Hematopoietic multipotent progenitor cell treated with erythropoietin and hydrocortisone succinate and interleukin-3 and kit ligand, for 6 days (in vitro differentiated cells): Measurements from ENCODE around the gene EMCN.
A peak's percentile ranks its signal among the peaks of the same experiment; 100 is the strongest.
"Not testable (repeated sequence)": the region's sequence is repeated elsewhere in the genome, so short reads cannot be mapped to it uniquely, and the experiment has no call there.

ENCODE experiments used
- DNase-seq: peaks from one replicate; pipeline ENCODE4 v3.0.0-alpha.2; 2015

The EMCN gene

GRCh38 chr4:100489305-100489704 is 28.5 kb downstream of the EMCN start:
- DNase-seq: no peak

GRCh38 chr4:100486496-100486895 is 31.3 kb downstream of the EMCN start:
- DNase-seq: no peak

DNA sequence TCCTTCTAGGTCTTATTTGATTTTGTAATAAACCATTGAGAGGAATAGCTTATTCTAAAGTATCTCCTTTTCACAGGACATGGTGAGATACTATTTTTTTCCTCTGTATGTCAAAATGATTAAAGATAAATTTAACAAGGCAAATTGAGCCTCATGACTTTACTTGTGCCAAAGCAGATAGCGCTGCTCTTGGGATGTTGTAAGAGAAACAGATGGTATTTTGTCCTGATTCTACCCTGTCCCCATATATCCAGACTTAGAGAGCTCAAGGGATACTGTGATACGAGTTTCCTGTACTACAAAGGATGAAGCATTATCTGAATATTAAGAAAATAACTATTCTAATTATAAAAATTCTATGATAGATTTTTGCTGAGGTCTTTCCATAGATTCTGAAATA is 34.0 kb downstream of the EMCN start:
- no peak for DNase-seq

DNA sequence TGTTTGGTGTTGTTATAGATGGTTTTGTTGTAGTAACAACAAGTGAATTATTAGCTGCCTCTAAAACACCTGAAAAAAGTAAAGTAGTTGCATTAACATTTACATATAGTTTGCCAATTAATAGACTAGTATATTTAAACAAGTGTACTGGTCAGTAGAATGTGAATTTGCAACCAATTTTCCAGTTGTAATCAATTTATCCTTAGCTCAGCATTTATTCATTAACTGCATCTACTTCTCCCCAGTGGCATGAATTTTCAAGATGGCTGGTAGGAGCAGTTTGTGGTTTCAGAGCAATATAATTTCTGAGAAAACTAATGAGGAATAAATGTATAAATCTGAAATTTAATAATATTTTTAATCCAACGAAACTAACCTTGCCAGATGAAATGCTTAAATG is 37.9 kb downstream of the EMCN start:
- DNase-seq: no peak

DNA sequence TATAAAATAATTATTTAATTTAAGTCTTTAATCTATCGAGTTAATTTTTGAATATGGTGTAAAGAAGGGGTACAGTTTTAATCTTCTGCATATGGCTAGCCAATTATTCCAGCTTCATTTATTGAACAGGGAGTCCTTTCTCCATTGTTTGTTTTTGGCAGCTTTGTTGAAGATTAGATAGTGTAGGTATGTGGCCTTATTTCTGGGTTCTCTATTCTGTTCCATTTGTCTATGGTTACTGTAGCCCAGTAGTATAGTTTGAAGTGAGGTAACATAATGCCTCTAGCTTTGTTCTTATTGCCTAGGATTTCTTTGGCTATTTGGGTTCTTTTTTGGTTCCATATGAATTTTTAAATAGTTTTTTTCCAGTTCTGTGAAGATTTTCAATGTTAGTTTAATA is 48.3 kb downstream of the EMCN start:
- DNase-seq: no peak

DNA sequence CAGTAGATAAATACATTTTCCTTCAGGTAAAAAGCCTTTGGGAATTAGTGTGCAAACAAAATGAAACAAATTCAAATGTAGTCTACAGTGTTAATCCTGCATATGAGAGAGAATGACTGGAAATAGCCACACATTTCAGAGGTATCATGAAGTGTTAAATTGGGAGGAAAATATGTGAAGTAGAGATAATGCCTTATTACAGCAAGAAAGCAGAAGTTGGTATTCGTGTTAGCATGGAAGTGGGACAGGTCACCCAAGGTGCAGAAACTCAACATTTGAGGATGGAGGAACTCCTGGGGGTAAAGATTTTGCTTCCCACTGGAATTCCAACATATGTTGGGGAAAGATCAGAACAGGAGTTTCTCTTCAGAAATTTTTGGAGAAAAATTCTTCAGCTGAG is 51.3 kb downstream of the EMCN start:
- DNase-seq: peak; percentile 9

DNA sequence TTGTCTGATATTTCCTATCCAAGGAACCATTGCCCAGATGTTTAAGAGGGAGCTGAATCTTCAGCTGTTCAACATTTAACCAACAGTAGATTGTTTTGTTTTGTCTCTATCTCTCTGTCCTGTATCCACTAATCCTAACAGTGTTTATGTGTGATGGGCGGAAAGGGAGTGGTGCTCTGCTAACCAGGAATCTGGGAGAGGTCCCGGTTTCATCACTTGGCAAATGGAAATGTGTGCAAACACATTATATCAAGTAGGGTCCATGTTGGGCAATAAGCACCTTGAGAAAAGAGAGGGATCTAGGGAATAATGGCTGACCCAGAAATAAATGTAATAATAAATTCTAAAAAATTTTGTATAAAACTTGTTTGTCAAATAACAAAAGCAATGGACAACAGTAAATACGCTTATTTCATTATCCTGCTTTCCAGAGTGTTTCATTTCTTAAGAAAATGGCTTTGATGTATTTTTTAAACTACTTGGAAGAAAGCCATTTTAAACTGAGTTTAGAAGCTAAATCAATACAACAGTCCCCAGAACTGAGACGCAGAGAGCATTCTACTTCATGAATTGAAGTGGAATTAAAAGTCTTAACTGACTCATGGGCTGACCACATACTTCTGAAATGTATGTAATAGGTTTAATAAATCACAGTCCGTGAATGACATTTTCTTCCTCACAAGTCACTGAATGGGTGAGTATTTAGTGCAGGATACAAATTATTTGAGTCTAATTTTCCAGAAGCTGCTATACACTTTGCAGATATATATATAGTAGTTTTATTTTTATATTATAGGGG is 55.8 kb downstream of the EMCN start:
- no peak for DNase-seq

DNA sequence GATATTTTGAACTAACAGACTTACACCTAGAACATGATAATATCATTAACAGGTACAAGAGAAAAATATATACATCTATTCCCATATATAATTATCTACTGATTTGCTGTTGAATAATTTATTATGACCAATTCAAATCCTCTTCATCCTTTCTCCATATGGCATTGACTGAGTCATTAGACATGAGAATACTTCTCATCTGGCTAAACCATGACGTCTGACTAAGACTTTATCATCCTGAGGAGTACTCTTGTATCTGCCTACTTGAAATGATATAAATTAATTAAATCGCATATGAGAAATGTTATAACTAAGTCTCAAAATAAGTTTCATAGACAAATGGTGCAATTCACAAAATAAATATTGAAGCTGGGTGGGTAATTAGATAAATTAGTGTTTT is 67.4 kb downstream of the EMCN start:
- DNase-seq: no peak

DNA sequence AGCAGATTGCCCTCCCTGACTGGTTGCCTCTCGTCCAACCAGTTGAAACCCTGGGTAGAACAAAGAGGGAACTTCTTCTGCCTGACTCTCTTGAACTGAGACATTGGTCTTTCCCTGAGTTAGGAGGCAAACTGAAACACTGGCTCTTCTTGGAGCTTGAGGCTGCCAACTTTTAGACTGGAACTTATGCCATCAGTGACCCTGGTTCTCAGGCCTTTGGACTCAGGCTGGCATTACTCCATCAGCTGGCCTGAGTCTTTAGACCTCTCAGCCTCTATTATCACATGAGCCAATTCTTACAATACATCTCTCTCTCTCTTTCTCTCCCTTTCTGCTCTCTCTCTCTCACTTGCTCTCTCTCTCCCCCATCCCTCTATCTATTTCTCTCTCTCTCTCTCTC is 86.4 kb downstream of the EMCN start:
- no peak for DNase-seq

- peak; percentile 30 for DNase-seq
These were observed 87.4 kb downstream of the EMCN start for GRCh38 chr4:100430451-100430850.

GRCh38 chr4:100429616-100430015 is 88.2 kb downstream of the EMCN start:
- no peak for DNase-seq

DNA sequence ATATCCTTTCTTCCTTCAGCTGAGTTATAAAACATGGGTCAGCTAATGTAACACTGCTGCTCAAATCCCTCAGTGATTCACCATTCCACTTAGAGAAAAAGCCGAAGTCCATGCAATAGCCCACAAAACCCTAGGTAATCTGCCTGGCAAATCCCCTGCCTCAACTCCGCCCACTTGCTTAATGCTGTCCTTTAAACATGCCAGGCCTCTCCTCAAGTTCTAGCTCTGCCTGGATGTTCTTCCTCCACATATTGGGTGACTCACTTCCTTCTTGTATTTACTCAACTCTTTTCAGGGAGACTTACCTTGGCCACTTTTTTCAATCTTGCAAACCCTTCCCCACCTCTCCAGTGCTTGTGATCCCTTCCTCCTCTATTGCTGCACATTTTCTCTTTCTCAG is 89.8 kb downstream of the EMCN start:
- DNase-seq: no peak

DNA sequence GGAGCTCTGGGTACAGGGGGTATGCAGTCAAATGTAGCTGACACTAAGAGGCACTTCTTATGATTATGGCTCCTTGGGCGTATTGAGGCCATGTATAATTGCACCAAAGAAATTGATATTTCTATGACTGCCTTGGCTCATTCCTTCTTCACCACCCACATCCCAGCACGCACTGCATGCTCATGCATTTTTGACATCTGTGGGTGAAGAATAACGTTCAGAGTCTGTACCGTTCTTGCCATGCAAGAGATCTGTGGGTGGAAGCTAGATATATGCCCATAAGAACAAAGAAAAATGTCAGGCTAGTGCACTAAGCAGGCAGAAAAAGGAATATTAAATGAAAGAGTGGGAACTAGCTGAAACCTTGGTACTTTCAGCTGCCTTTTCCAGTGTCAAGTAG is 93.4 kb downstream of the EMCN start:
- DNase-seq: no peak

- DNase-seq: no peak
These were observed 94.9 kb downstream of the EMCN start for GRCh38 chr4:100422894-100423293.

DNA sequence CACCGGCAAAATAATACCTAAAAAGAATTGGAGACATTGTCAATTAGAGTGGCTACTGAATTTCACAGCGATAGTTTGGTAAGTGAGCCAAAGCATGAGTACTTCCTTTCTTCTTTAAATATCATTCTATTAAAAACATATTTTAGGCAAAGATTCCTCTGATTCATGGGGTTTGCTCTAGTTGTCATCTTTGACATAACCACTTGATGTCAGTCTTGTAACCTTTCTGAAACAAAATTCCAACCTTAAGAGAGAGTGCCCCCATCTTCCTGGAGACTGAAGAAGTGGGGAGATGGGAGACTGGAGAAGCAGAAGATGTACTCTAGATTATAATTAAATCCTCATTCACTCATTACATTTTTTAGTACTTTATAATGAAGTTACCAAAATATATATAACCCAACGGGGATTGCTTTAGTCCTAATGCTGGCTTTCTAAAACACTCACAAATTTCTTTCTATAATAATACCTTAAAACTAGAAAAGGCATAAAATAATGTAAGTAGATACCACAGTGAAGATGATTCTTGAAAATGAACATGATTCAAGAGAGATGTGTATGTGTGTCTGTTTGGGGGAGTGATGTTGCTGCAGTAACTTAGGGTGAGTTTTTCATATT is 96.4 kb downstream of the EMCN start:
- peak; percentile 20 for DNase-seq

- DNase-seq: no peak
These were observed 97.3 kb downstream of the EMCN start for GRCh38 chr4:100420571-100420970.

- DNase-seq: no peak
These were observed 100.3 kb downstream of the EMCN start for GRCh38 chr4:100417565-100417964.

DNA sequence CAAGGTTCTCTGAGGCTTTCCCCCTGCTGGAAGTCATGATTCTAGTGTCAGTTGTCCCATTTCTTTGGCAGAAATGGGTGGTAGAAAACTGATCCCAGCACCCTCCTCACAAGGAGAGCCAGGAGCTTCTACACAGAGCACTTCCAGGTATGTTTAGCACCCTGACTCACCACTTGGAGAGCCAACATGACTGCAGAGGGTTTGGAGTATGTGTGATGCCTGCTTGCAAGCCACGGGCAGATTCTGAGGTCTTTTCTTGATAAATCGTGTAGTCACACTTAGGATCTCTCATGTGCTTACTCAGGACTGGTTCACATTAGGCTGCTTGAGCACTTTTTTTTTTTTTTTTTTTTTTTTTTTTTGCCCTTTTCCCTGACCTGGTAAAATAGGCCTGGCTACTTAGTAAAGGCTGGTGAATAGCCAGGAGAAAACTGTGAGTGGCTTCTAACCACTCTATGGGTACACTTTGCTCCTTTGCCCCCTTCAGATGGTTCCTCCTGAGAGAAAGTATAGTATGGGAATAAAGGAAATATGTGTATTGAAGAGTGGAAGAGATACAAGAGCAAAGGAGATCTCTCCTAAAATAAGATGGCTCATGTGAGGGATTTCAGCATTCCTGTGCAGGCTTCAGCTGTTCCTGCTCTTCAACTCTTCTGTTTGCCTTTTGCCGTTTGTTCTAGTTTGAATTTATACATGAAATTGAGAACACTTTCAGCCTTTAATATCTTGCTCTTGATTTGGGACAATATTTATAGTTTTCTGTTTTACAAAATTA is 103.6 kb downstream of the EMCN start:
- no peak for DNase-seq

GRCh38 chr4:100391863-100392262 is 126.0 kb downstream of the EMCN start:
- DNase-seq: no peak

DNA sequence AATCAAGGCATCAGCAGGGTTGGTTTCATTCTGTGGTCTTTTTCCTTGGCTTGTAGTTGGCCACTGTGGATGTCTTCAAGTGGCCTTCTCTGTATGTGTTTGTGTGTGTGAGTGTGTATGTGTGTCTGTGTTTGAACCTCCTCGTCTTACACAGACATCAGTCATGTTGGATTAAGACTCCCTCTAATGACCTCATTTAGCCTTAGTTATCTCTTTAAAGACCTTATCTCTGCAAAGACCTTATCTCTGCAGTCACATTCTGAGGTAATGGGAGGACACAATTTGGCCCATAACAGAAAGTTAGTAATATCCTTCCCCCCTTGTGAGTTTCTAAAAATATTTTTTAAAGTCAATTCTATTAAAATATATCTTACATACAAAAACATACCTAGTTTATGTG is 126.7 kb downstream of the EMCN start:
- no peak for DNase-seq

DNA sequence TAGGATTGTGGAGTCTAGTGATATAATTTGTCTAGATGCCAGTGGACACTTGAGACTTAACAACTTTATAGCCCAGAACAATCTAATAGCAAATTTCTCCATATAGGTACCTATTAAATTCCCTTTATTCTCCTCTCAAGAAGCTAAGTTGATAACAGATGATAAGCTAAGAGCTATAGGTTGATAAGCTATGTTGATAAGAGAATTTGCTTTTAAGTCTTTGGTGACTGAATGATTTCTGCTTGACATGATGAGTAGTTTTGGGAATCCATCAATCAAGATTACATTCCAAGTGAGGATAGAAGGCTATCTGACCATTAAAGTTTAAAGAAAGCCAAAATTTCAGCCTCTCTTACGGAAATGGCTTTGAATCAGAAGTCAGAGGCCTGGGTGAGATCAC is 131.6 kb downstream of the EMCN start:
- DNase-seq: no peak

DNA sequence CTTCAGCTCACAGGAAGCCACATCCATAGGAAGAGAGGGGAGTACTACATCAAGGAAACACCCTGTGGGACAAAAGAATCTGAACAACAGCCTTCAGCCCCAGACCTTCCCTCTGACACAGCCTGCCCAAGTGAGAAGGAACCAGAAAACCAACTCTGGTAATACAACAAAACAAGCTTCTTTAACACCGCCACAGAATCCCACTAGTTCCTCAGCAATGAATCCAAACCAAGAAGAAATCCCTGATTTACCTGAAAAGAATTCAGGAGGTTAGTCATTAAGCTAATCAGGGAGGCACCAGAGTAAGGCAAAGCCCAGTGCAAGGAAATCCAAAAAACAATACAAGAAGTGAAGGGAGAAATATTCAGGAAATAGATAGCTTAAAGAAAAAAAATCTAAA is 137.4 kb downstream of the EMCN start:
- DNase-seq: not testable (repeated sequence)

DNA sequence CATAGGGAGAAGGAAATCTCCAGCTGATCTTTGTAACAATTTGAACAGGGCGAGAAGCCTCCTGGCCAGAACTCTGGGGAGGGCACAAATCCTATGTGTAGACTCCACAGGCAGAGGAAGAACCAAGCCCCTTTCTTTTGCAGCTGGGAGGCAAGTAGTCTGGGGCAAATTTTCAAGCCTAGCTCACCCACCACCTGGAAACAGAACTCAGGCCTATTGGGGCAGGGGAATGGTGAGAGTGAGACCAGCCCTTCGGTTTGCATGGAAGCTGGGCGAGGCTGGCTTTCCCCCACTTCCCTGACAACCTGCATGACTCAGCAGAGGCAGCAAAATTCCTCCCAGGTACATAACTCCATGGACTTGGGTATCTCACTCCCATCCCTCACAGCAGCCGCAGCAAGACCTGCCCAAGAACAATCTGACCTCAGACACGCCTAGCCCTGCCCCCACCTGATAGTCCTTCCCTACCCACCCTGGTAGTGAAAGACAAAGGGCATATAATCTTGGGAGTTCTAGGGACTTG is 138.2 kb downstream of the EMCN start:
- no peak for DNase-seq

DNA sequence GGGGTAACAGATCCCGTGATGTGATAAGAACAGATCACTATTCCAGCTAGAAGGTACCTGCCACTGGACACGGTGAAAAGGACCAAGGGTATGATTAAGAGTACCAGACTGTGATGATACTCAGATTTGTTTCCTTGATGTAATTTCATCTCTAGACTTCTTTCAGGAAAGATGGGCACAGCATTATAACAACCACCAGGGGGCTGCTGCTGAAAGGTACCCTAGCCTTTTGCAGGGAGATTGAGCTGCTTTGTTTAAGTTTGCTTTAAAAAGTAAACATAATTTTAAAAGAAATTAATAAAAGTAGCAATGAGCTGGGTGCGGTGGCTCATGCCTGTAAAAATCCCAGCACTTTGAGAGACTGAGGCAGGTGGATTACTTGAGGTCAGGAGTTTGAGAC is 145.4 kb downstream of the EMCN start:
- DNase-seq: peak; percentile 28
